AG04449 (cell line): ENCODE results near the gene ANKRD13D.

Source experiments
- CTCF ChIA-PET: fragments of 350-600 bp; formaldehyde crosslinking; extraction: SDS; loops from one replicate; lab custom pipeline; 2021; ENCODE audit warnings: antibody characterized with exemption; lab: Yijun Ruan, JAX
- POLR2A ChIA-PET: fragments of 400-600, 350-600 bp; formaldehyde crosslinking; extraction: SDS; loops from one replicate; lab custom pipeline; 2020; ENCODE audit warnings: antibody characterized with exemption, inconsistent platforms; lab: Yijun Ruan, JAX
- DNase-seq: peaks from one replicate; pipeline ENCODE4 v3.0.0-alpha.2; 2010; ENCODE audit warnings: low read depth, low spot score
- H3K4me3 ChIP-seq: 2 replicates; pipeline ENCODE4 v1.5.1; 2011; ENCODE audit warnings: low read depth, mild to moderate bottlenecking, control low read depth, low read length
- TF ChIP-seq, protein P1 (sequence below): IDR thresholded peaks from one replicate; pipeline ENCODE4 v1.5.1; 2011; ENCODE audit warnings: mild to moderate bottlenecking, moderate library complexity, low read length, control low read depth, inconsistent platforms; ENCODE audit not compliant: insufficient read depth; ENCODE audit errors: missing control alignments

Gene ANKRD13D

DNA sequence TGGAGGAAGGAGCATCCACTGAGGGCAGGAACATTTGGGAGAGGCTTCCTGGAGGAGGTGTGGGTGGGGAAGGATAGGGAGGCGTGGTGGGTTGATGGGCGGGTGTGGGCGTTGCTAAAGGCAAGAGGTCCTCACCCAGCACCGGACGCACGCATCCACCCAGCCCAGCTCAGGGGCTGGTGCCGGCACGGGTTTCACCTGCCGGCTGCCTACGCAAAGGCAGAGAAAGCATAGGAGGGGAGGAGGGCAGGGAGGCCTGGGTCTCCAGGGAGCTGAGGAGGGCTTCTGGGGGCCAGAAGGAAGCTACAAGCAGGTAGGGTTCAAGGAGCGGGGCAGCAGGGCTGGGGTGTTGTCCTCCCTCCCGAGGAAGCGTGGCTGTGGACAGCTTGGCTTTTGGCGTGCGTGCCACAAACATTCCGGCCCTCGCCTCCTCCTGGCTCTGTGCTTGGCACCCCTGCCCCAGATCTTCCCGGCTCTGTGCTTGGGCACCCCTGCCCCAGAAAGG is 22.0 kb downstream of the ANKRD13D start:
- no peak overlapping the region for H3K4me3 ChIP-seq

GRCh38 chr11:67311556-67312082 is 22.5 kb downstream of the ANKRD13D start:
- TF ChIP-seq, protein P1, sequence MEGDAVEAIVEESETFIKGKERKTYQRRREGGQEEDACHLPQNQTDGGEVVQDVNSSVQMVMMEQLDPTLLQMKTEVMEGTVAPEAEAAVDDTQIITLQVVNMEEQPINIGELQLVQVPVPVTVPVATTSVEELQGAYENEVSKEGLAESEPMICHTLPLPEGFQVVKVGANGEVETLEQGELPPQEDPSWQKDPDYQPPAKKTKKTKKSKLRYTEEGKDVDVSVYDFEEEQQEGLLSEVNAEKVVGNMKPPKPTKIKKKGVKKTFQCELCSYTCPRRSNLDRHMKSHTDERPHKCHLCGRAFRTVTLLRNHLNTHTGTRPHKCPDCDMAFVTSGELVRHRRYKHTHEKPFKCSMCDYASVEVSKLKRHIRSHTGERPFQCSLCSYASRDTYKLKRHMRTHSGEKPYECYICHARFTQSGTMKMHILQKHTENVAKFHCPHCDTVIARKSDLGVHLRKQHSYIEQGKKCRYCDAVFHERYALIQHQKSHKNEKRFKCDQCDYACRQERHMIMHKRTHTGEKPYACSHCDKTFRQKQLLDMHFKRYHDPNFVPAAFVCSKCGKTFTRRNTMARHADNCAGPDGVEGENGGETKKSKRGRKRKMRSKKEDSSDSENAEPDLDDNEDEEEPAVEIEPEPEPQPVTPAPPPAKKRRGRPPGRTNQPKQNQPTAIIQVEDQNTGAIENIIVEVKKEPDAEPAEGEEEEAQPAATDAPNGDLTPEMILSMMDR = no peak
- no peak for DNase-seq
- POLR2A ChIA-PET = no interaction called here
- CTCF ChIA-PET = interaction anchor here (1.2 kb wide), 1 partner anchor 39 kb away, joined by 3 read pairs; no protein-coding TSS in a partner anchor
- no peak overlapping the region for H3K4me3 ChIP-seq

More for the DNA sequence above, 22.0 kb downstream of the ANKRD13D start:
- TF ChIP-seq, protein P1 = no peak
- POLR2A ChIA-PET = no interaction called here
- DNase-seq = no peak
- CTCF ChIA-PET = interaction anchor here (1.2 to 1.4 kb wide), 2 partner anchors 40 to 71 kb away, joined by 3 to 4 read pairs; no protein-coding TSS in a partner anchor

GRCh38 chr11:67312187-67313021 is 23.3 kb downstream of the ANKRD13D start:
- ChIA-PET POLR2A (no interaction called here), CTCF (interaction anchor here (1.6 to 12.2 kb wide), 2 partner anchors 9 to 46 kb away, joined by 5 to 295 read pairs; partner anchors contain the start of genes GRK2 and SSH3)
- no peak overlapping the region for H3K4me3 ChIP-seq
- no peak for DNase-seq
- TF ChIP-seq, protein P1 = no peak

DNA sequence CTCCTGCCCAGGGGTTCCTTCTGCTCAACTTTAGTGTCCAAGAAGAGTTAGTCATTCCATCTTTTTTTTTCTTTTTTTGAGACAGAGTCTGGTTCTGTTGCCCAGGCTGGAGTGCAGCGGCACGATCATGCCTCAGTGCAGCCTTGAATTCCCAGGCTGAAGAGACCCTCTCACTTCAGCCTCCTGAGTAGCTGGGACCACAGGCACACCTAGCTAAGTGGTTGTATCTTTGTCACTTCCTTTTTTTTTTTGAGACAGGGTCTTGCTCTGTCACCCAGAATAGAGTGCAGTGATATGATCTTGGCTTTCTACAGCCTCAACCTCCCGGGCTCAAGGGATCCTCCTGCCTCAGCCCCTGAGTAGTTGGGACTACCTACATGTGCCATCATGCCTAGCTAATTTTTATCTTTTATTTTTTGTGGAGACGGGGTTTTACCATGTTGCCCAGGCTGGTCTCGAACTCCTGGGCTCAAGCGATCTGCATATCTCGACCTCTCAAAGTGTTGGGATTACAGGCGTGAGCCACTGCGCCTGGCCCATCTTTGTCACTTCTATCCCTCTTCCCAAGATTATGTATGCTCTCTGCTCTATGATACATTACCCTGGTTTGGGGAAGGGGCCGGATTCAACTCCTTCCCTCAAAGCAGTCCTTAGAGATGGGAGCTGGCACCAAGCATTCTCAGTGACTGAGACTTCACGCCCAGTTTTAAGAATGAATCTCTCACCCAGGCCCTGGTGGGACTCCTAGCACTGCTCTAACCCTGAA is 24.2 kb downstream of the ANKRD13D start:
- DNase-seq = no peak
- H3K4me3 ChIP-seq = no peak overlapping the region
- CTCF ChIA-PET = interaction anchor here (1.2 to 12.2 kb wide), 4 partner anchors 10 to 69 kb away, joined by 4 to 295 read pairs (median 5); partner anchors contain the start of genes GRK2 and SSH3
- TF ChIP-seq, protein P1 = no peak
- POLR2A ChIA-PET = interaction anchor here (4.6 kb wide), 1 partner anchor 9 kb away, joined by 28 read pairs; the partner anchor contains the start of gene SSH3

- TF ChIP-seq, protein P1 = no peak
- no peak for DNase-seq
- CTCF ChIA-PET = interaction anchor here (1.1 to 12.2 kb wide), 6 partner anchors 11 to 242 kb away, joined by 3 to 295 read pairs (median 4); partner anchors contain the start of genes ANKRD13D, GRK2 and SSH3
- H3K4me3 ChIP-seq = no peak overlapping the region
- POLR2A ChIA-PET = interaction anchor here (4.6 kb wide), 1 partner anchor 10 kb away, joined by 28 read pairs; the partner anchor contains the start of gene SSH3
Measured at GRCh38 chr11:67314218-67314617, 25.1 kb downstream of the ANKRD13D start.
